Gastroesophageal sphincter (tissue), 3 donors: Measurements from ENCODE around the gene VWC2L.

Experiments
- EP300 ChIP-seq: sonication (generic); formaldehyde crosslinking; IDR thresholded peaks from one replicate; pipeline ENCODE4 v1.6.1; 2017; ENCODE audit warnings: antibody characterized with exemption, mild to moderate bottlenecking
- POLR2A ChIP-seq, 2 donors: fragments of 450-650 bp; IDR thresholded peaks; one replicate each; pipeline ENCODE4 v1.6.1; 2017; ENCODE audit warnings: antibody characterized with exemption in 2 of 2, mild to moderate bottlenecking in 2 of 2, moderate library complexity in 1 of 2
- POLR2AphosphoS5 ChIP-seq: sonication (generic); formaldehyde crosslinking; IDR thresholded peaks from one replicate; pipeline ENCODE4 v1.6.1; 2017; ENCODE audit warnings: antibody characterized with exemption
- TF ChIP-seq, protein P1 (sequence below), 4 experiments: fragments of 200-600 bp in 2 of 4; fragments of 450-650 bp in 2 of 4; sonication (generic) in 1 of 4; IDR thresholded peaks; one replicate each; pipeline ENCODE4 v1.5.1; 2017 to 2019; ENCODE audit warnings: antibody characterized with exemption in 4 of 4, mild to moderate bottlenecking in 2 of 4, moderate library complexity in 2 of 4

DNA sequence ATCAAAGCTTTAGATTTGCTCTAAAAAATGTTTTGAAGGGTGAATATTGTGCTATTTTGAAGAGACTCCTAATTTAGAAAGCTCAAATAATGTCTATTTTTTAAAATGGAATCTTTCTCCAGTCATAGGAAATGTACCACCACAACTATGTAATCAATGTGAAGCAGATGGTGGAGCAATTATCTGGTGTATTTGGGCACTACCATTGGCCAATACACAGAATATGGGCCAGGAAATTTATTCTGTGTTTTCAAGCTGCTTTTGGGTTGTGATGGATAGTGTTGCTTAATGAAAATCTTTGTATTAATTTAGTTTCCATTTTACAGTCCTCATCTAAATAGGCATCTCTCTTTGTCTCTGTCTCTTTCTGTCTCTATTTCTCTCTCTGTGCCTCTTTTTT lies 17.1 kb upstream of the VWC2L start:
- TF ChIP-seq POLR2AphosphoS5 (no peak), EP300 (no peak), POLR2A (IDR thresholded peaks at IDR 0.05) (no peak)
- TF ChIP-seq, protein P1, sequence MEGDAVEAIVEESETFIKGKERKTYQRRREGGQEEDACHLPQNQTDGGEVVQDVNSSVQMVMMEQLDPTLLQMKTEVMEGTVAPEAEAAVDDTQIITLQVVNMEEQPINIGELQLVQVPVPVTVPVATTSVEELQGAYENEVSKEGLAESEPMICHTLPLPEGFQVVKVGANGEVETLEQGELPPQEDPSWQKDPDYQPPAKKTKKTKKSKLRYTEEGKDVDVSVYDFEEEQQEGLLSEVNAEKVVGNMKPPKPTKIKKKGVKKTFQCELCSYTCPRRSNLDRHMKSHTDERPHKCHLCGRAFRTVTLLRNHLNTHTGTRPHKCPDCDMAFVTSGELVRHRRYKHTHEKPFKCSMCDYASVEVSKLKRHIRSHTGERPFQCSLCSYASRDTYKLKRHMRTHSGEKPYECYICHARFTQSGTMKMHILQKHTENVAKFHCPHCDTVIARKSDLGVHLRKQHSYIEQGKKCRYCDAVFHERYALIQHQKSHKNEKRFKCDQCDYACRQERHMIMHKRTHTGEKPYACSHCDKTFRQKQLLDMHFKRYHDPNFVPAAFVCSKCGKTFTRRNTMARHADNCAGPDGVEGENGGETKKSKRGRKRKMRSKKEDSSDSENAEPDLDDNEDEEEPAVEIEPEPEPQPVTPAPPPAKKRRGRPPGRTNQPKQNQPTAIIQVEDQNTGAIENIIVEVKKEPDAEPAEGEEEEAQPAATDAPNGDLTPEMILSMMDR (IDR thresholded peaks at IDR 0.05) = no peak
